CD4-positive, alpha-beta memory T cell (primary cell): ENCODE data around the gene IRF6. TPM values are rescaled to one million over a fixed set of nuclear protein-coding genes. Genes with fewer than 3 reads are reported as not detected.
A peak's percentile ranks its signal among the peaks of the same experiment; 100 is the strongest.

Source experiments
- CTCF ChIA-PET: fragments of 350-600 bp; sonication (Branson Sonifier 250); formaldehyde crosslinking; loops from one replicate; lab custom pipeline; 2021; ENCODE audit warnings: inconsistent platforms; ENCODE audit not compliant: partially characterized antibody; lab: Charles Lee
- POLR2A ChIA-PET: fragments of 350-600 bp; sonication (Branson Sonifier 250); formaldehyde crosslinking; loops from one replicate; lab custom pipeline; 2021; ENCODE audit not compliant: partially characterized antibody; lab: Charles Lee
- DNase-seq, 5 donors: peaks; one replicate each; pipeline versions ENCODE4 v3.0.0 to v3.0.0-alpha.2; 2020 to 2022; ENCODE audit warnings: mixed read lengths in 1 of 5
- H3K27ac ChIP-seq: one replicate; pipeline ENCODE4 v1.7.0; 2013; ENCODE audit warnings: low read depth, low read length
- H3K27me3 ChIP-seq: 2 replicates; pipeline ENCODE4 v1.7.0; 2013; ENCODE audit warnings: mild to moderate bottlenecking, low read length, moderate library complexity; ENCODE audit not compliant: insufficient read depth
- H3K36me3 ChIP-seq: 2 replicates; pipeline ENCODE4 v1.7.0; 2013; ENCODE audit warnings: mild to moderate bottlenecking, low read length, moderate library complexity; ENCODE audit not compliant: insufficient read depth
- H3K4me1 ChIP-seq: 2 replicates; pipeline ENCODE4 v1.7.0; 2013; ENCODE audit warnings: mild to moderate bottlenecking, low read length, moderate library complexity; ENCODE audit not compliant: insufficient read depth
- H3K4me3 ChIP-seq, 2 donors: one replicate each; pipeline ENCODE4 v1.7.0; 2013; ENCODE audit warnings: low read length in 2 of 2, mild to moderate bottlenecking in 1 of 2
- H3K9me3 ChIP-seq, 2 donors: one replicate each; pipeline ENCODE4 v1.7.0; 2013; ENCODE audit warnings: low read length in 2 of 2, control low read depth in 1 of 2; ENCODE audit not compliant: control insufficient read depth in 1 of 2
- H3K27ac Mint-ChIP-seq, 7 donors: one replicate each; pipeline ENCODE4 v1.8.0; 2020 to 2021; ENCODE audit warnings: mixed read lengths in 7 of 7, mild to moderate bottlenecking in 6 of 7, inconsistent platforms in 3 of 7, moderate library complexity in 3 of 7
- H3K27me3 Mint-ChIP-seq, 2 donors: one replicate each; pipeline ENCODE4 v1.8.0; 2020 to 2021; ENCODE audit warnings: mixed read lengths in 2 of 2
- H3K36me3 Mint-ChIP-seq, 2 donors: one replicate each; pipeline ENCODE4 v1.8.0; 2020 to 2021; ENCODE audit warnings: mixed read lengths in 2 of 2, inconsistent platforms in 1 of 2, mild to moderate bottlenecking in 1 of 2
- H3K4me1 Mint-ChIP-seq, 4 donors: one replicate each; pipeline ENCODE4 v1.8.0; 2020 to 2021; ENCODE audit warnings: mixed read lengths in 4 of 4, mild to moderate bottlenecking in 1 of 4
- H3K4me3 Mint-ChIP-seq, 8 donors: one replicate each; pipeline ENCODE4 v1.8.0; 2020 to 2021; ENCODE audit warnings: mixed read lengths in 8 of 8, mild to moderate bottlenecking in 7 of 8, moderate library complexity in 6 of 8, inconsistent platforms in 3 of 8
- H3K9me3 Mint-ChIP-seq, 8 donors: one replicate each; pipeline ENCODE4 v1.8.0; 2020 to 2021; ENCODE audit warnings: mixed read lengths in 8 of 8, mild to moderate bottlenecking in 5 of 8, inconsistent platforms in 3 of 8, moderate library complexity in 1 of 8
- intact Hi-C: fragments of 100-400 bp; cut with micrococcal nuclease; formaldehyde crosslinking; loops from one replicate; pipeline ENCODE4 v1.15.1; 2023
- polyA plus RNA-seq, 2 donors: library from polyadenylated mRNA; unstranded; fragments of 300-500 nt; fragmentation: Illumina TruSeq; gene quantifications; one replicate each; pipeline ENCODE4 v1.2.3, GENCODE V29; 2021
- total RNA-seq, 2 experiments: library from RNA; stranded (reverse); gene quantifications; one replicate each; pipeline ENCODE4 v1.2.3, GENCODE V29; 2021

The IRF6 gene
- total and polyA plus RNA-seq, 4 experiments from 2014 or later = 0.15 to 0.50 (median 0.42) TPM; not detected in 1

DNA sequence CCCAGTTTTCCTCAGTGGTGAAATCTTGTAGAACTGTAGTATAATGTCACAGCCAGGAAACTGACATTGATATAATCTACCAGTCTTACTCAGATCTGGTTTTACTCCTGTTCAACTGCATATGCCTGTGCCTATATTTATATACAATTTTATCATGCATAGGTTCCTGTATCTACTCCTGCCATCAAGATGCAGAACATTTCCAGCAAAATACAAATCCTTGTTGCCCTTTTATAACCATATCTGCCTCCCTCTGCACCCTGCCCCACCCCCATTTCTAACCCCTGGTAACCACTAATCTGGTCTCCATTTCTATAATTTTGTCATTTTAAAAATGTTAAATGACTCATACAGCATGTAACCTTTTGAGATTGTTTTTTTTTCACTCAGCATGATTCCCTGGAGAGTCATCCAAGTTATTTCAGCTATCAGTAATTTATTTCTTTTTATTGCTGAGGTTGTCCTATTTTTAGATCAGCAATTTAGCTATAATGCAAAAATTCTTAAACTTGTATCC lies 29.9 kb upstream of the IRF6 start:
- ChIA-PET POLR2A (no interaction called here), CTCF (interaction anchor here (1.1 to 1.6 kb wide), 2 partner anchors 12 to 269 kb away, joined by 4 to 6 read pairs; no protein-coding TSS in a partner anchor)
- Mint-ChIP-seq H3K9me3 (no peaks in the 10 kb centered on the region), H3K27ac (peak overlapping the region in 1 of 7 donors; percentile 22), H3K4me1 (peaks cover 2 to 19% (median 13%) of the 10 kb centered on the region in 4 donors), H3K27me3 (no peaks in the 10 kb centered on the region), H3K4me3 (no peak overlapping the region), H3K36me3 (peaks cover 90 to 92% of the 10 kb centered on the region in 2 donors)
- Histone ChIP-seq H3K9me3 (no peaks in the 10 kb centered on the region), H3K36me3 (peaks cover 93% of the 10 kb centered on the region), H3K4me1 (no peaks in the 10 kb centered on the region), H3K27me3 (no peaks in the 10 kb centered on the region), H3K4me3 (no peak overlapping the region), H3K27ac (no peak overlapping the region)
- intact Hi-C loops = no loop called here
- DNase-seq = no peak

DNA sequence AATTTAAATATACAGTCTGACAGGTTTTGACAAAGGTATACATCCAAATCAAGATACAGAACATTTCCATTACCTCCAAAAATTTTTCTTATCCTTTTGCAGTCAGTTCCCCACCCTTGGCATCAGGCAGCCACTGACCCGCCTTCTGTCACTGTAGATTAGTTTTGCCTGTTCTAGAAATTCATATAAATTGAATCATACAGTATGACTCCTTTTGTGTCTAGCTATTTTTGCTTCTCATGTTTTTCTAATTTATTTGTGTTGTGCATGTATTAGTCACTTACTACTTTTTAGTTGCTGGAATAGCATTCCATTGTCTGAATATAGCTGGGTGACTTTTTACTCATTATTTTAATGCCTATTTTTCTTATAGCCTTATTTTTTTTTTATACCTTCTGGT lies 25.7 kb upstream of the IRF6 start:
- peaks cover 54 to 59% of the 10 kb centered on the region in 2 donors for H3K36me3 Mint-ChIP-seq
- H3K27me3 ChIP-seq = no peaks in the 10 kb centered on the region
- POLR2A ChIA-PET = interaction anchor here (1.3 kb wide), 1 partner anchor 9 kb away, joined by 3 read pairs; no protein-coding TSS in a partner anchor
- peaks cover 14% of the 10 kb centered on the region for H3K4me1 ChIP-seq
- no peak for DNase-seq
- intact Hi-C loops = no loop called here
- H3K36me3 ChIP-seq = peaks cover 55% of the 10 kb centered on the region
- no peaks in the 10 kb centered on the region for H3K27me3 Mint-ChIP-seq
- no peak overlapping the region for H3K4me3 Mint-ChIP-seq
- H3K4me1 Mint-ChIP-seq = peaks cover 27 to 45% (median 31%) of the 10 kb centered on the region in 4 donors
- H3K27ac ChIP-seq = no peak overlapping the region
- no peak overlapping the region for H3K4me3 ChIP-seq
- CTCF ChIA-PET = no interaction called here
- H3K9me3 Mint-ChIP-seq = no peaks in the 10 kb centered on the region
- no peak overlapping the region for H3K27ac Mint-ChIP-seq
- no peaks in the 10 kb centered on the region for H3K9me3 ChIP-seq

DNA sequence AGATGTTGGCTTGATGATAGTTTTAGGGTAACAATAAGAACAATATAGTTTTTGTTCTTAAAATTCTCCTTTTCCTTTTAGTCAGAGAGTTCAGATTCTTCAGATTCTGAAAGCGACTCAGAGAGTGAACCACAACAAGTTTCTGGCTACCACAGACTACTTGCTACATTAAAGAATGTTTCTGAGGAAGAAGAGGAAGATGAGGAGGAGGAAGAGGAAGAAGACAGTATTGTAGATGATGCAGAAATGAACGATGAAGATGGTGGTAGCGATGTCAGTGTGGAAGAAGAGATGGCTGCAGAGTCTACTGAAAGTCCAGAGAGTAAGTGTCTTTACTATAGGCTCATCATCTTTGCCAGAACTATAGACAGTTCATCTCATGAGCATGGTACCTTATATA lies 24.8 kb upstream of the IRF6 start:
- peaks cover 45 to 50% of the 10 kb centered on the region in 2 donors for H3K36me3 Mint-ChIP-seq
- Histone ChIP-seq H3K4me1 (peaks cover 14% of the 10 kb centered on the region), H3K4me3 (no peak overlapping the region), H3K9me3 (no peaks in the 10 kb centered on the region), H3K27ac (no peak overlapping the region), H3K27me3 (no peaks in the 10 kb centered on the region), H3K36me3 (peaks cover 46% of the 10 kb centered on the region)
- H3K4me3 Mint-ChIP-seq = no peak overlapping the region
- POLR2A ChIA-PET = interaction anchor here (0.6 kb wide), 1 partner anchor 11 kb away, joined by 4 read pairs; no protein-coding TSS in a partner anchor
- intact Hi-C loops = no loop called here
- CTCF ChIA-PET = interaction anchor here (1.2 kb wide), 1 partner anchor 12 kb away, joined by 4 read pairs; no protein-coding TSS in a partner anchor
- H3K4me1 Mint-ChIP-seq = peaks cover 27 to 45% (median 31%) of the 10 kb centered on the region in 4 donors
- no peaks in the 10 kb centered on the region for H3K27me3 Mint-ChIP-seq
- no peak for DNase-seq
- no peaks in the 10 kb centered on the region for H3K9me3 Mint-ChIP-seq
- H3K27ac Mint-ChIP-seq = peak overlapping the region in 3 of 7 donors; percentile 17 to 68 (median 43)

DNA sequence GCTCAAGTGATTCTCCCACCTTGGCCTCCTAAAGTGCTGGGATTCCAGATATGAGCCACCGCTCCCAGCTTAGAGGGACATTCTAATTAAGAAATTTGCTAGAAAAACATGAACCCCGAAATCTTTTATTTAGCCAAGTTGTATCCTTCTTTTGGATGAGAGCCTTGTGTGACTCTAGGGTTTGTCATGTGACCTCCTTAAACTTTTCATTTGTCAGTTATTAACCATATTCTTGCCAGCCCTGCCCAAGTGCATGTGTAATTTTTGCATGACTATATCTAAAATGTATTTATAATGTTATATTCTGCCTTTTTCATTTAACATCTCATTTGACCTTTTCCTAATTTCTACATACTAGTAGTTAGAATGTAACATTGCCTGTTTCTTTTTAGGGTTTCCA lies 23.8 kb upstream of the IRF6 start:
- Histone ChIP-seq H3K27ac (no peak overlapping the region), H3K4me1 (peaks cover 14% of the 10 kb centered on the region), H3K4me3 (no peak overlapping the region), H3K27me3 (no peaks in the 10 kb centered on the region), H3K9me3 (no peaks in the 10 kb centered on the region), H3K36me3 (peaks cover 39% of the 10 kb centered on the region)
- no peaks in the 10 kb centered on the region for H3K9me3 Mint-ChIP-seq
- CTCF ChIA-PET = interaction anchor here (1.2 kb wide), 1 partner anchor 11 kb away, joined by 4 read pairs; no protein-coding TSS in a partner anchor
- peaks cover 38 to 40% of the 10 kb centered on the region in 2 donors for H3K36me3 Mint-ChIP-seq
- peaks cover 0 to 2% of the 10 kb centered on the region in 2 donors for H3K27me3 Mint-ChIP-seq
- intact Hi-C loops = loop anchor here (5.0 kb wide), 2 partner anchors 137 to 262 kb away; no protein-coding TSS in a partner anchor
- POLR2A ChIA-PET = no interaction called here
- peak overlapping the region; percentile 23 to 97 (median 84) for H3K4me3 Mint-ChIP-seq
- peak overlapping the region in 4 of 7 donors; percentile 1 to 66 (median 55) for H3K27ac Mint-ChIP-seq
- peaks cover 27 to 45% (median 30%) of the 10 kb centered on the region in 4 donors for H3K4me1 Mint-ChIP-seq
- DNase-seq = no peak

DNA sequence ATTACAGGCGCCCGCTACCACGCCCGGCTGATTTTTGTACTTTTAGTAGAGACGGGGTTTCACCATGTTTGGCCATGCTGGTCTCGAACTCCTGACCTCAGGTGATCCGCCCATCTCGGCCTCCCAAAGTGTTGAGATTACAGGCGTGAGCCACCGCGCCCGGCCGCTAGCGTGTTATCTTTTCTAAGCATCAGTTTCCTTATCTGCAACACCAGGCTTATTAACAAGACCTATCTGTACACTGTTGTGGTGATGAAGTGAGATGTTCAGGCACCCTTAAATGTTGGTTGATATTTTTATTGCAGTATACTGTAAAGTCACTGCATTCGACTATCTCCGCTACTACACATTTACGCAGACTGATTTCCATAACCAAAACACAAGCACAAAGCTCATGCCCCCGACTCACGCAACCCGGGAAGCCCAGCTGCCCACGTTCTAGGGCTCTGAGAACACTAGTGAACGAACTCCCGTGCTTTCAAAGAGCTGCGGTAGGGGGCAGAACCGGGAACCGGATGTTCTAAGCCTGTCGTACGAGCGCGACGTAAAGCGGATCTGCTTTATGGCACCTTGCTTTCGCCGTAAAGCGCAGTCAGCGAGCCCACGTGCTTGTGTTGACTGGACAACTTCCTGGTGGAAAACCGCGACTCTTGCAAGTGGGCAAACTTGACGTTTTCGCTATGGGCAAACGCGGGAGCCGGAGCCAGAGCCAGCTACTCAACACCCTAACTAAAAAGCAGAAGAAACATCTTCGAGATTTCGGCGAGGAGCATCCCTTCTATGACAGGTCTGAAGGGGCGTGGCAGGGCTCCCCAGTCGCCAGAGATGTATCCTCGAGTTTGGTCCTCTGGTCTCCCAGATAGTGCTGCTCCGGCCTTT lies 21.7 kb upstream of the IRF6 start, which contains the start of gene UTP25:
UTP25 (plus strand) TSS at position 589 of the 879 bp plus-strand sequence; CDS start at position 681, 92 bp downstream.
- peaks cover 24 to 46% (median 32%) of the 10 kb centered on the region in 4 donors for H3K4me1 Mint-ChIP-seq
- DNase-seq = peak; percentile 91 to 94 (median 93)
- no peaks in the 10 kb centered on the region for H3K9me3 Mint-ChIP-seq
- Histone ChIP-seq H3K27ac (peak within 1 kb of the TSS; percentile 73), H3K4me1 (peaks cover 18% of the 10 kb centered on the region), H3K9me3 (no peaks in the 10 kb centered on the region), H3K36me3 (peaks cover 18% of the 10 kb centered on the region), H3K4me3 (peak within 1 kb of the TSS; percentile 90 to 94), H3K27me3 (no peaks in the 10 kb centered on the region)
- H3K27ac Mint-ChIP-seq = peak within 1 kb of the TSS; percentile 90 to 97 (median 92)
- peaks cover 19 to 22% of the 10 kb centered on the region in 2 donors for H3K36me3 Mint-ChIP-seq
- ChIA-PET POLR2A (interaction anchor here (0.7 to 1.9 kb wide), 9 partner anchors 11 to 76 kb away, joined by 3 to 15 read pairs (median 5); partner anchors contain the start of genes C1orf74 and TRAF3IP3), CTCF (interaction anchor here (0.8 to 6.0 kb wide), 21 partner anchors 12 to 505 kb away, joined by 3 to 65 read pairs (median 5); partner anchors contain the start of genes C1orf74, IRF6 and TRAF3IP3)
- H3K27me3 Mint-ChIP-seq = peaks cover 5% of the 10 kb centered on the region in 2 donors
- peak within 1 kb of the TSS; percentile 88 to 98 (median 96) for H3K4me3 Mint-ChIP-seq
- intact Hi-C loops = loop anchor here (1.0 to 5.0 kb wide), 7 partner anchors 21 to 260 kb away; partner anchors contain the start of genes C1orf74, IRF6 and TRAF3IP3

DNA sequence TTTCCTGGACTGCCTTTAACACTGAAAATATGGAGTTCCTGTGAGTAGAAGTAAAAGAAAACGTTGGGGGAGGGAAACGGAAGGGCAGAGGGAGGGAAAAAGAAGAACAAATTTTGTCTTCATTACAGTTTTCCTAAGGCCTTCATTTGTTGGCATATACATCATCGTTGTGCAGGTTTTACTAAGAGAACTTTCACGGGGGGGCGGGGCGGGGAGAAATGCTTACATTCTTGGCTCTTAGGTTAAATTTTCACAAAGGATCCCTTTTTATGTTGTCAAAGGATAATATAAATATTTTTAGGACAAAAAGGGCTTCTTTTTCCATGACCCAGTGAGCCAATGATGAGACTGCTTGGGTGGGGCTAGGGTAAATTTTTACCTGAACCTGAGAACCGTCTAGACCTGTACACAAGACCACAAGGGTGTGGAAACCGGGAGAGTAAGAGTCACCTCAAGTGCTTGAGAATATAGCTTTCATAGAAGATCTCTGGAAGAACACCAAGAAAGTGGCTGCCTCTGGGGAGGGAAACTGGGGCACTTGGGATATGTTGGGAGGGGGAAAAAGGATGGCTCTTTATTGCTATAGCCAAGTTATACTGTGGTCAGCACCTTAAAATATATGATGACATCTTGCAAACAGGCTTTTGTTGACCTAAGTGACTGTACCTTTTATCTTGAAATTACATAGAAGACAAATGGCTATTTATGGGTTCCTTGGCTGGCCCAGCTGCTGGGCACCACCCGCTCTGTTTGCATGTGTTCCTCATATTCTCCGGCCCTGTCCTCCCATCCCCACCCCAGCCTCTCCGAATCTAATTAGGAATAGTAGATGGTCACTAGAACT lies 19.9 kb upstream of the IRF6 start:
- Histone ChIP-seq H3K4me1 (peaks cover 18% of the 10 kb centered on the region), H3K36me3 (peaks cover 3% of the 10 kb centered on the region), H3K9me3 (no peaks in the 10 kb centered on the region), H3K4me3 (no peak overlapping the region), H3K27me3 (no peaks in the 10 kb centered on the region), H3K27ac (no peak overlapping the region)
- CTCF ChIA-PET = interaction anchor here (0.9 to 6.0 kb wide), 13 partner anchors 11 to 485 kb away, joined by 3 to 65 read pairs (median 5); partner anchors contain the start of genes C1orf74 and IRF6
- peak overlapping the region in 1 of 8 donors; percentile 41 for H3K4me3 Mint-ChIP-seq
- POLR2A ChIA-PET = interaction anchor here (3.9 kb wide), 1 partner anchor 51 kb away, joined by 10 read pairs; no protein-coding TSS in a partner anchor
- H3K9me3 Mint-ChIP-seq = no peaks in the 10 kb centered on the region
- peaks cover 17 to 43% (median 29%) of the 10 kb centered on the region in 4 donors for H3K4me1 Mint-ChIP-seq
- intact Hi-C loops = loop anchor here (2.0 to 5.0 kb wide), 3 partner anchors 19 to 259 kb away; partner anchors contain the start of gene IRF6
- peak overlapping the region in 1 of 7 donors; percentile 1 for H3K27ac Mint-ChIP-seq
- no peak for DNase-seq
- peaks cover 9 to 11% of the 10 kb centered on the region in 2 donors for H3K27me3 Mint-ChIP-seq
- peaks cover 4 to 10% of the 10 kb centered on the region in 2 donors for H3K36me3 Mint-ChIP-seq
